ENCODE measurements around the gene C5orf47. TPM values are rescaled to one million over a fixed set of nuclear protein-coding genes. Genes with fewer than 3 reads are reported as not detected.
A peak's percentile ranks its signal among the peaks of the same experiment; 100 is the strongest.

C5orf47 gene
- total RNA-seq, 2 donors from 2014 or later = 0.22 TPM; not detected in 1

DNA sequence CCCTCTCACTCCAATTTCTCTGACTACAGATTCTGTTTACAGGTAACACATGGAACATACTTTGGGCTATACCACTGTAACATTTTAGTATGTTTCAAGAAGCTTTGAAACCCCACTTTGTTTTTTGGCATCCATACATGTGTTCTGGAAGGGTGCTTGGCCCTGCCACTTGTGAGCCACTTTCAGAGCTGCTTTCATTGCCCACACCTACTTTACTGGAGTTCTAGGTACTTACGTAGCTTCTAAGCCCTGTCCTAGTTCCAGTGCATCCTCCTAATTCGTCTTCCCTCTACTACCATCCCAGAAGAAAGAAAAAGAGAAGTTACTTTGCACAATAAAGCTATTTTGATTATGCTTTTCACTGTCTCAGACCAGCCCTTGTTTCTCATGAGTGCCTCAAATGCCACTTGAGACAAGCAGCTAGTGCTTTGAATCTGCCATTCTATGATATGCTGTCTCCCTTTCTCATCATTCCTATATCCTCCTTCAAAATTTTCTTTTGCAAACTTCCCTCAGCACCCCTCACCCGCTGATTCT is 26.5 kb upstream of the C5orf47 start:
- no peaks in the 10 kb centered on the region for H3K9me3 ChIP-seq (ENCODE audit: control insufficient read depth, low read length, poor library complexity, severe bottlenecking)
- peaks cover 15% of the 10 kb centered on the region for H3K4me1 Mint-ChIP-seq
- no peaks in the 10 kb centered on the region for H3K27me3 Mint-ChIP-seq
- DNase-seq = no peak
- H3K4me3 Mint-ChIP-seq = no peak overlapping the region
- no peak overlapping the region for H3K27ac Mint-ChIP-seq
- no peaks in the 10 kb centered on the region for H3K36me3 Mint-ChIP-seq (ENCODE audit: low read depth)
- ATAC-seq = no peak

DNA sequence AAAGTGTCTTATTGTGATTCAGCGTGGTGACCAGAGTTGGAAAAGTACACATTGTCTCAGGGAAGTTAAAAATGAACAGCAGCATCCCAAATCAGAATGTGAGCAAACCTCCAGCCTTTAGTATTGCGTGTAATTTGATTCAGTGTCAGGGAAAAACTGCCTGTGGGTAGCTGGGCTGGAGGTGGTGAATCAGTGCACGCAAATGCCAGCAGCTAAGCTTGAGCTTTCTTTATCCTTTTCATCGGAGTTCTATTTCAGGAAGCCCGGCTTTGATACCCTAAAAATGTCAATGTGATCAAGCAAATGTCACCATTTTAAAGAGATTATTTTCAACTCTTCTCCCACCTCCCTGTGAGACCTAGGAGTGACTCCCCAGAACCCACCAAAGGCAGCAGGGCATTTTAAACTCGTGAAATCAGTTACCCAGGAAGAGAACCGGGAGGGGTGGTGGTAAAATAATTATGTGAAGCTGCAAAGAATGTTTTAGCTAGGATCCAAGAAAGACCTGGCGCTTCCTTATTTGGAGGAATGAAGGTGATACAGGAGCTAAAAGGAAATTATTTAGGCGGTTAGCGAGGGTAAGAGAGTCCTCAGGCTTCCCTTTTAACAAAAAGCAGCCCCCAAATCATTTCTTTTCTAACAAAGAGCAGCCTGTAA is 25.7 kb upstream of the C5orf47 start:
- ATAC-seq = no peak
- Mint-ChIP-seq H3K4me3 (peak overlapping the region; percentile 36), H3K27ac (peak overlapping the region; percentile 41), H3K4me1 (peaks cover 15% of the 10 kb centered on the region), H3K27me3 (no peaks in the 10 kb centered on the region), H3K36me3 (ENCODE audit: low read depth) (no peaks in the 10 kb centered on the region)
- no peak for DNase-seq
- H3K9me3 ChIP-seq (ENCODE audit: control insufficient read depth, low read length, poor library complexity, severe bottlenecking) = no peaks in the 10 kb centered on the region

- H3K4me3 Mint-ChIP-seq = peak overlapping the region; percentile 19
- H3K9me3 ChIP-seq (ENCODE audit: control insufficient read depth, low read length, poor library complexity, severe bottlenecking) = no peaks in the 10 kb centered on the region
- no peaks in the 10 kb centered on the region for H3K27me3 Mint-ChIP-seq
- ATAC-seq (peak; percentile 78), DNase-seq (peak in 1 of 3 donors; percentile 20)
- peaks cover 15% of the 10 kb centered on the region for H3K4me1 Mint-ChIP-seq
- no peaks in the 10 kb centered on the region for H3K36me3 Mint-ChIP-seq (ENCODE audit: low read depth)
- H3K27ac Mint-ChIP-seq = peak overlapping the region; percentile 41
Observed at GRCh38 chr5:173963867-173964441, 25.0 kb upstream of the C5orf47 start.

DNA sequence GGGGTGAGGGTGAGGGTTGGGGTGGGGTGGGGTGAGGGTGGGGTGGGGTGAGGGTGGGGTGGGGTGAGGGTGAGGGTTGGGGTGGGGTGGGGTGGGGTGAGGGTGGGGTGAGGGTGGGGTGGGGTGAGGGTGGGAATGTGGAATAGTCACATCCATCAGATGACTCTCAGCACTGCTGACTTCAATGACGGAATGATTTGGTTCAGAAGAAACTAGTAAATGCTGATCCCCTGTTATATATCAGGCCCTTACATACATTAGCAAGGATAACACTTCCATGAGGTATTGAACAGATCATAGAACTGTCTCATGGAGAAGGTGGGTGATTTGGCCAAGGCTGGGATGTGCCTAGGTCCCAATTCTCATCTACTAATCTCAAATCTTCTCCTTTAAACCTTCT is 24.5 kb upstream of the C5orf47 start:
- DNase-seq (no peak), ATAC-seq (no peak)
- Mint-ChIP-seq H3K36me3 (ENCODE audit: low read depth) (peaks cover 2% of the 10 kb centered on the region), H3K27me3 (peaks cover 4% of the 10 kb centered on the region), H3K27ac (peak overlapping the region; percentile 41), H3K4me1 (peaks cover 18% of the 10 kb centered on the region), H3K4me3 (no peak overlapping the region)
- H3K9me3 ChIP-seq (ENCODE audit: control insufficient read depth, low read length, poor library complexity, severe bottlenecking) = no peaks in the 10 kb centered on the region

- Mint-ChIP-seq H3K4me3 (no peak overlapping the region), H3K36me3 (ENCODE audit: low read depth) (peaks cover 6% of the 10 kb centered on the region), H3K4me1 (peaks cover 18% of the 10 kb centered on the region), H3K27me3 (peaks cover 23% of the 10 kb centered on the region), H3K27ac (no peak overlapping the region)
- ATAC-seq (no peak), DNase-seq (no peak)
- H3K9me3 ChIP-seq (ENCODE audit: control insufficient read depth, low read length, poor library complexity, severe bottlenecking) = no peaks in the 10 kb centered on the region
Observed at GRCh38 chr5:173967241-173967640, 21.7 kb upstream of the C5orf47 start.

- no peak overlapping the region for H3K4me3 Mint-ChIP-seq
- H3K27ac Mint-ChIP-seq = no peak overlapping the region
- no peak for ATAC-seq
- no peak for DNase-seq
- H3K36me3 Mint-ChIP-seq (ENCODE audit: low read depth) = peaks cover 6% of the 10 kb centered on the region
- H3K4me1 Mint-ChIP-seq = peaks cover 15% of the 10 kb centered on the region
- H3K9me3 ChIP-seq (ENCODE audit: control insufficient read depth, low read length, poor library complexity, severe bottlenecking) = no peaks in the 10 kb centered on the region
- H3K27me3 Mint-ChIP-seq = peaks cover 27% of the 10 kb centered on the region
Observed at GRCh38 chr5:173968154-173968797, 20.7 kb upstream of the C5orf47 start.

- H3K4me3 Mint-ChIP-seq = no peak overlapping the region
- H3K36me3 Mint-ChIP-seq (ENCODE audit: low read depth) = peaks cover 6% of the 10 kb centered on the region
- no peak for ATAC-seq
- H3K27me3 Mint-ChIP-seq = peaks cover 36% of the 10 kb centered on the region
- H3K9me3 ChIP-seq (ENCODE audit: control insufficient read depth, low read length, poor library complexity, severe bottlenecking) = no peaks in the 10 kb centered on the region
- H3K4me1 Mint-ChIP-seq = peaks cover 14% of the 10 kb centered on the region
- peak overlapping the region; percentile 6 for H3K27ac Mint-ChIP-seq
- DNase-seq = no peak
Observed at GRCh38 chr5:173969167-173970049, 19.6 kb upstream of the C5orf47 start.

DNA sequence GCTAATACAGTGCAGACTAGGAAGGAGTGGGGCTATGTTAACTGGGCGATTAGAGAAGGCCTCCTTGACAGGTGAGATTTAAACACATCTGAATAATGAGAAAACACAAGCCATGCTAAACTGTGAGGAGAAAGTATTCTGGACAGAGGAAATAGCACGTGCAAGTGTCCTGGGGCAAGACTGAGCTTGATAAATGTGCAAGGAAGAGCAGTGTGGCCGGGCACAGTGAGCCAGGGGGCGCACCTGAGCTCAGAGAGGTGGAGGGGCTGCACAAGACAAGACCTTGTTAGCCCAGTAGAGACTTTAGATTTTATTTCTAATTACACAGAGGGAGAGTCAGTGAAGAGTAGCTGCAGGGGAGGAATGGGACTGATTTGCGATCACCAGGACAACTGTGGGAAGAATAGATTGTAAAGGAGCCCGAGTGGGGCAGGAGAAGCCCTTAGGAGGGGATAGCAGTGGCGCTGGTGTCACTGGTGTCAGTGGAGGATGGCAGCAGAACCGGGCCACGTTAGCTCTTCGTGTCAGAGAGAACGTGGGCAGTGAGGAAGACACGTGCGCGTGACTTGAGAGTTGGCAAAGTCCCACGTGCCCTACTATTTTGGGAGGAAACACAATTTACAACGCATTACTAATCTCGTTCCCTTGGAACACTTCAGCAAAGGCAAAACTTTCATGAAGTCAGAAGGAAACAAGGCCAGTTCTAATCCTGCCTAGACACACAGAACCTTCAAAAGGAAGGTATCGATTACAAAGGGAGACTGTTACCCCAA is 17.9 kb upstream of the C5orf47 start:
- Mint-ChIP-seq H3K4me1 (peaks cover 11% of the 10 kb centered on the region), H3K27me3 (peaks cover 36% of the 10 kb centered on the region), H3K36me3 (ENCODE audit: low read depth) (peaks cover 6% of the 10 kb centered on the region), H3K4me3 (no peak overlapping the region), H3K27ac (no peak overlapping the region)
- no peak for DNase-seq
- no peaks in the 10 kb centered on the region for H3K9me3 ChIP-seq (ENCODE audit: control insufficient read depth, low read length, poor library complexity, severe bottlenecking)
- no peak for ATAC-seq

DNA sequence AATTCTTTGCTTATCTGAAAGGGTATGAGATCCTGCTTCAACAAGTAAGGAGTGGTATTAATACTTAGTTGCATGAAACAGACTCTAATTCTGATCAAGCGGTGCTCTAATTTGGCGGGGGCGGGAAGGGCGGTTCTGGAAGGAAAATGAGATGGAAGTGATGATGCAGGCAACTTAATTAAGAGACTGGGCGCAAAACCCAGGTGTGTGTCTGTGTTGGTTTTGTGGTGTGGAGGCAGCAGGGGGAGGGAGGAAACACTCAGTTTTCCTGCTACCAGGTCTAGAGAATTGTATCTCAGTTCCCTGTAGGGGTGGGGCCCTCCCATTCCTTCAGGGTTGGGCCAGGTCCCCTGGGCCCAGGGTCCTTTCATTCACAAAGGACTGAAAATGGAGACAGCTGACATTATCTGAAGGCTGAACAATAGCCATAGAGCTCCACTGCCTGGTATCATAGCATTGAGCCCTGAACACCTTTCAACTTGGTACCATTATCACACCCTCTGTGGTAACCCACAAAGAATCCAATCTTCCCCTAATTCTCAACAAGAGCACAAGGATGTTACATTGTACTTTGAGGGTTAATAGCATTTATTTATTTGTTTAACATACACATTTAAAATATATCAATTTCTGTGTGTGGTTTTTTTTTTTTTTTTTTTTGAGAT is 17.2 kb upstream of the C5orf47 start:
- Mint-ChIP-seq H3K4me1 (peaks cover 11% of the 10 kb centered on the region), H3K27ac (no peak overlapping the region), H3K36me3 (ENCODE audit: low read depth) (peaks cover 6% of the 10 kb centered on the region), H3K4me3 (no peak overlapping the region), H3K27me3 (peaks cover 36% of the 10 kb centered on the region)
- DNase-seq (no peak), ATAC-seq (no peak)
- no peaks in the 10 kb centered on the region for H3K9me3 ChIP-seq (ENCODE audit: control insufficient read depth, low read length, poor library complexity, severe bottlenecking)

DNA sequence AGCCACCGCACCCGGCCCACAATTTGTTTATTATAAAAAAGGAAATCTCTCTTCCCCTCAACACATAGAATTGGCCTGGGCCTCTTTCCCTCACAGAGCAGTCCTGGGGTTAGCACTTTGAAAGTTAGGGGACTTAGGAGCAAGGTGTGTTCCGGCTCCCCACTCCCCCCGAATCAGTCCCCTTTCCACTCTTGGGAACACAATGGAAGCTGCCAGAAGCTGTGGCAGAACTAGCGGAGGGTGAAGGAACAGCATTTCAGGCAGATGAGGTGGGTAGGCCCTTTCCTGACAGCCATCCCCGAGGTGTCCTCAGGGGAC is 16.4 kb upstream of the C5orf47 start:
- peaks cover 6% of the 10 kb centered on the region for H3K36me3 Mint-ChIP-seq (ENCODE audit: low read depth)
- no peak for ATAC-seq
- H3K4me1 Mint-ChIP-seq = peaks cover 11% of the 10 kb centered on the region
- H3K9me3 ChIP-seq (ENCODE audit: control insufficient read depth, low read length, poor library complexity, severe bottlenecking) = no peaks in the 10 kb centered on the region
- peaks cover 39% of the 10 kb centered on the region for H3K27me3 Mint-ChIP-seq
- no peak for DNase-seq
- H3K4me3 Mint-ChIP-seq = peak overlapping the region; percentile 82
- H3K27ac Mint-ChIP-seq = no peak overlapping the region

DNA sequence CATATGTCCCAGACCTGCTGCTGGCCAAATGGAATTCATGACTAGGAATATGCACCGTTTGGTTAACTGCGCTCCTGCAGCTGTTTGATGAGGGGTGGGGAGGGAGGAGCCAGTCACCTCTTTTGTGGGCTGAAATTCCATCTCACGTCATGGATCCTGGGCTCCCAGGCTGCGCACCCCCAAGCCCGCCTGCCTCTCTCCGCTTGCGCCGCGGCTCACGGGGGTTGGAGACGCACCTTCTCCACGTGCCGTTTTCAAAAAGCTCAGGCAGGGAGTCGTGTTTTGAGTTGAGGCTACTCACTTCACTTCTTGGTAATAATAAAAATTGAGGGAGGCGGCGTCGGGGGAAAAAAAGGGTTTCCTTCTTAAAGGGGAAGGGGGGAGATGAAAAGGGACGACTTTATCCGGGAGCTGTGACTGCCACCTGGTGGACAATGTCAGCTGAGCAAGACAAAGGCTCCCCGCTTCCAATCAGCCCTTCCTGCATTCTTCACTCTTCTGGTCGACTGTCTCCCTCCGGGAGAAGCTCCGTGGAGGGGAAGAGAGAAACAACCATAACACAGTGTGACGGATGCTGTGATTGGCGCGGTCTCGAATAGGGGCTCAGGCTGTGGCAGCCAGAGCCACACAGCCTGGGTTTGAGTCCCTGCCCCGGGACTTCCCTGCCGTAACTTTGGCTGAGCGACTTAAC is 15.9 kb upstream of the C5orf47 start:
- no peaks in the 10 kb centered on the region for H3K9me3 ChIP-seq (ENCODE audit: control insufficient read depth, low read length, poor library complexity, severe bottlenecking)
- Mint-ChIP-seq H3K4me1 (peaks cover 11% of the 10 kb centered on the region), H3K27ac (peak overlapping the region; percentile 49), H3K4me3 (peak overlapping the region; percentile 82), H3K36me3 (ENCODE audit: low read depth) (peaks cover 6% of the 10 kb centered on the region), H3K27me3 (peaks cover 42% of the 10 kb centered on the region)
- DNase-seq = peak; percentile 47 to 65 (median 55)
- ATAC-seq = peak; percentile 89

GRCh38 chr5:173973616-173973969 is 15.4 kb upstream of the C5orf47 start:
- H3K9me3 ChIP-seq (ENCODE audit: control insufficient read depth, low read length, poor library complexity, severe bottlenecking) = no peaks in the 10 kb centered on the region
- peaks cover 45% of the 10 kb centered on the region for H3K27me3 Mint-ChIP-seq
- H3K36me3 Mint-ChIP-seq (ENCODE audit: low read depth) = peaks cover 6% of the 10 kb centered on the region
- ATAC-seq (peak; percentile 52), DNase-seq (no peak)
- H3K4me3 Mint-ChIP-seq = peak overlapping the region; percentile 82
- H3K27ac Mint-ChIP-seq = peak overlapping the region; percentile 49
- H3K4me1 Mint-ChIP-seq = peaks cover 12% of the 10 kb centered on the region

Data from T-helper 17 cell (primary cell).